ENCODE data around the gene SLC12A6.

DNA sequence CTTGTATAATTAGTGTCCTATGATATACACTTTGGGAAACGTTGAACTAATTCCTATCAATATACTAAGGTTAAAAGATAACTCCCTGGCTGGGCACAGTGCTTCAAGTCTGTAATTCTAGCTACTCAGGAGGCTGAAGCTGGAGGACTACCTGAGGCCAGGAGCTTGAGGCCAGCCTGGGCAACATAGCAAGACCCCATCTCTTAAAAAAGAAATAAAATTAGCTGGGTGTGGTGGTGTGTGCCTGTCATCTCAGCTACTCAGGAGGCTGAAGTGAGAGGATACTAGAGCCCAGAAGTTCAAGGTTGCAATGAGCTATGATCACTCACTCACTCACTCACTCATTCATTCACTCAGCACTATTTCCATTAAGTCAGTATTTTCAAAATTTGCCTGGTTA is 55.2 kb downstream of the SLC12A6 start:
- no peak for TF ChIP-seq POLR2A (IDR thresholded peaks at IDR 0.05)
- TF ChIP-seq, protein P1, sequence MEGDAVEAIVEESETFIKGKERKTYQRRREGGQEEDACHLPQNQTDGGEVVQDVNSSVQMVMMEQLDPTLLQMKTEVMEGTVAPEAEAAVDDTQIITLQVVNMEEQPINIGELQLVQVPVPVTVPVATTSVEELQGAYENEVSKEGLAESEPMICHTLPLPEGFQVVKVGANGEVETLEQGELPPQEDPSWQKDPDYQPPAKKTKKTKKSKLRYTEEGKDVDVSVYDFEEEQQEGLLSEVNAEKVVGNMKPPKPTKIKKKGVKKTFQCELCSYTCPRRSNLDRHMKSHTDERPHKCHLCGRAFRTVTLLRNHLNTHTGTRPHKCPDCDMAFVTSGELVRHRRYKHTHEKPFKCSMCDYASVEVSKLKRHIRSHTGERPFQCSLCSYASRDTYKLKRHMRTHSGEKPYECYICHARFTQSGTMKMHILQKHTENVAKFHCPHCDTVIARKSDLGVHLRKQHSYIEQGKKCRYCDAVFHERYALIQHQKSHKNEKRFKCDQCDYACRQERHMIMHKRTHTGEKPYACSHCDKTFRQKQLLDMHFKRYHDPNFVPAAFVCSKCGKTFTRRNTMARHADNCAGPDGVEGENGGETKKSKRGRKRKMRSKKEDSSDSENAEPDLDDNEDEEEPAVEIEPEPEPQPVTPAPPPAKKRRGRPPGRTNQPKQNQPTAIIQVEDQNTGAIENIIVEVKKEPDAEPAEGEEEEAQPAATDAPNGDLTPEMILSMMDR (IDR thresholded peaks at IDR 0.05): no peak
- TF ChIP-seq POLR2AphosphoS5 (IDR thresholded peaks at IDR 0.05): no peak
- no peak for TF ChIP-seq EP300 (IDR thresholded peaks at IDR 0.05)

All from stomach (tissue), 4 donors.